ENCODE results near the gene TESMIN.

GRCh38 chr11:68683536-68684384, 67.6 kb downstream of the TESMIN start:
- TF ChIP-seq REST (IDR thresholded peaks at IDR 0.05; ENCODE audit: low read depth), result no peak
- no peak for TF ChIP-seq EZH2 (IDR thresholded peaks at IDR 0.05)
- TF ChIP-seq SIN3A (IDR thresholded peaks at IDR 0.05; ENCODE audit: low read depth), result no peak
- no peak for TF ChIP-seq POLR2AphosphoS5 (IDR thresholded peaks at IDR 0.05; ENCODE audit: low read depth, low read length)
- TF ChIP-seq CTCF (IDR thresholded peaks at IDR 0.05 in 2 of 3, conservative IDR thresholded peaks at IDR 0.05 in 1 of 3; ENCODE audit: borderline replicate concordance in 1 of 3, insufficient read depth in 1 of 3, low read depth in 2 of 3, low read length in 2 of 3), result no peak
- no peak for TF ChIP-seq MAX (IDR thresholded peaks at IDR 0.05)
- no peak for TF ChIP-seq YY1 (IDR thresholded peaks at IDR 0.05; ENCODE audit: extremely low read depth, insufficient replicate concordance, low read depth, low read length)
- no peak for TF ChIP-seq POLR2A (IDR thresholded peaks at IDR 0.05; ENCODE audit: borderline replicate concordance, extremely low read depth, insufficient read depth, insufficient read length)
